GM23338 (cell line): ENCODE data around the gene CEBPE. TPM values are rescaled to one million over a fixed set of nuclear protein-coding genes. Genes with fewer than 3 reads are reported as not detected.

Experiments used
- ATAC-seq: fragments of 200-7000 bp; cut with Tn5 transposase; 3 replicates; pipeline ENCODE4 v1.9.1; 2020
- DNase-seq: peaks from one replicate; pipeline ENCODE4 v3.0.0-alpha.2; 2015; ENCODE audit warnings: low spot score
- H2AFZ ChIP-seq: fragments of 200-600 bp; sonication (generic); 2 replicates; pipeline ENCODE4 v1.8.0; 2016; ENCODE audit warnings: antibody characterized with exemption, mild to moderate bottlenecking, moderate library complexity
- H3F3A ChIP-seq: fragments of 200-600 bp; sonication (generic); replicated peaks from 2 replicates; pipeline ENCODE4 v1.8.0; 2017; ENCODE audit warnings: antibody characterized with exemption, mixed run types, low read depth
- H3K27ac ChIP-seq: fragments of 200-600 bp; sonication (generic); 2 replicates; pipeline ENCODE4 v1.6.1; 2016; ENCODE audit warnings: low read depth
- H3K27me3 ChIP-seq: fragments of 200-600 bp; sonication (generic); 2 replicates; pipeline ENCODE4 v1.8.0; 2016; ENCODE audit warnings: mild to moderate bottlenecking, mixed run types, moderate library complexity; ENCODE audit not compliant: insufficient read depth
- H3K36me3 ChIP-seq: fragments of 200-600 bp; sonication (generic); 2 replicates; pipeline ENCODE4 v1.8.0; 2016; ENCODE audit warnings: mild to moderate bottlenecking; ENCODE audit not compliant: insufficient read depth
- H3K4me1 ChIP-seq: fragments of 200-600 bp; sonication (generic); 2 replicates; pipeline ENCODE4 v1.8.0; 2016; ENCODE audit warnings: mild to moderate bottlenecking, moderate library complexity; ENCODE audit not compliant: insufficient read depth
- H3K4me2 ChIP-seq: fragments of 200-600 bp; sonication (generic); 2 replicates; pipeline ENCODE4 v1.7.1; 2017; ENCODE audit warnings: mixed run types
- H3K4me3 ChIP-seq: fragments of 200-600 bp; sonication (generic); 2 replicates; pipeline ENCODE4 v1.6.1; 2016; ENCODE audit warnings: mixed run types
- H3K79me2 ChIP-seq: fragments of 200-600 bp; sonication (generic); replicated peaks from 2 replicates; pipeline ENCODE4 v1.8.0; 2017; ENCODE audit warnings: mild to moderate bottlenecking; ENCODE audit not compliant: insufficient read depth
- H3K9me2 ChIP-seq: fragments of 200-600 bp; sonication (generic); 2 replicates; pipeline ENCODE4 v1.8.0; 2017; ENCODE audit not compliant: insufficient read depth
- H4K20me1 ChIP-seq: fragments of 200-600 bp; sonication (generic); replicated peaks from 2 replicates; pipeline ENCODE4 v1.8.0; 2017; ENCODE audit warnings: mild to moderate bottlenecking; ENCODE audit not compliant: insufficient read depth
- H3K27ac Mint-ChIP-seq: 2 replicates; pipeline ENCODE4 v1.8.0; 2020; ENCODE audit warnings: inconsistent platforms, mild to moderate bottlenecking, moderate library complexity, mixed read lengths
- H3K27me3 Mint-ChIP-seq: 3 replicates; pipeline ENCODE4 v1.8.0; 2022; ENCODE audit warnings: low read depth, mild to moderate bottlenecking, moderate library complexity, mixed read lengths, inconsistent platforms; ENCODE audit not compliant: insufficient read depth, poor library complexity
- H3K36me3 Mint-ChIP-seq: 3 replicates; pipeline ENCODE4 v1.8.0; 2021; ENCODE audit warnings: low read depth, mild to moderate bottlenecking, inconsistent platforms, moderate library complexity, mixed read lengths
- H3K4me1 Mint-ChIP-seq: 3 replicates; pipeline ENCODE4 v1.8.0; 2020; ENCODE audit warnings: mild to moderate bottlenecking, inconsistent platforms, mixed read lengths
- H3K4me3 Mint-ChIP-seq: 3 replicates; pipeline ENCODE4 v1.8.0; 2021; ENCODE audit warnings: moderate library complexity, mild to moderate bottlenecking, inconsistent platforms, mixed read lengths
- H3K9me3 Mint-ChIP-seq: 3 replicates; pipeline ENCODE4 v1.8.0; 2020; ENCODE audit warnings: moderate library complexity, mild to moderate bottlenecking, inconsistent platforms, mixed read lengths
- CREB1 ChIP-seq: fragments of 250-450 bp; sonication (Bioruptor Pico); IDR thresholded peaks from 2 replicates; pipeline ENCODE4 v1.5.0; 2020; ENCODE audit warnings: low read depth, mild to moderate bottlenecking, moderate library complexity
- ETS1 ChIP-seq: IDR thresholded peaks from 2 replicates; pipeline ENCODE4 v1.6.1; 2016; ENCODE audit warnings: antibody characterized with exemption
- EZH2 ChIP-seq: fragments of 200-600 bp; sonication (generic); IDR thresholded peaks from one replicate; pipeline ENCODE4 v1.8.0; 2017; ENCODE audit warnings: antibody characterized with exemption, mild to moderate bottlenecking, low read depth; ENCODE audit not compliant: unreplicated experiment
- EZH2phosphoT487 ChIP-seq: fragments of 200-600 bp; sonication (generic); IDR thresholded peaks from one replicate; pipeline ENCODE4 v1.8.1; 2018; ENCODE audit warnings: antibody characterized with exemption; ENCODE audit not compliant: unreplicated experiment
- JUNB ChIP-seq: IDR thresholded peaks from one replicate; pipeline ENCODE4 v1.6.1; 2016; ENCODE audit warnings: antibody characterized with exemption; ENCODE audit not compliant: unreplicated experiment
- POLR2AphosphoS5 ChIP-seq: IDR thresholded peaks from 2 replicates; pipeline ENCODE4 v1.6.1; 2016; ENCODE audit warnings: antibody characterized with exemption, low read depth
- REST ChIP-seq: IDR thresholded peaks from one replicate; pipeline ENCODE4 v1.6.1; 2018; ENCODE audit warnings: antibody characterized with exemption; ENCODE audit not compliant: unreplicated experiment
- ZNF114 ChIP-seq: fragments of 250-450 bp; sonication (Bioruptor Pico); IDR thresholded peaks from 2 replicates; pipeline ENCODE4 v1.5.0; 2020; ENCODE audit warnings: mild to moderate bottlenecking, moderate library complexity
- ZNF331 ChIP-seq: fragments of 250-450 bp; sonication (Bioruptor Pico); IDR thresholded peaks from 2 replicates; pipeline ENCODE4 v1.5.0; 2020; ENCODE audit warnings: low read depth, mild to moderate bottlenecking, moderate library complexity
- polyA plus RNA-seq: library from polyadenylated mRNA; unstranded; fragments of >200 nt; fragmentation: Nextera tagmentation; extraction: Ambion mirVana; gene quantifications from 2 replicates; pipeline ENCODE4 v1.2.1, GENCODE V29; 2016
- total RNA-seq: library from RNA; depleted of rRNA; stranded (reverse); fragments of >200 nt; shearing (Covaris generic); gene quantifications from 2 replicates; pipeline ENCODE4 v1.2.3, GENCODE V29; 2014

The CEBPE gene
- total and polyA plus RNA-seq, 2 experiments from 2014 or later, result not detected

- TF ChIP-seq EZH2phosphoT487 (no peak), JUNB (no peak), ETS1 (no peak)
Observed at GRCh38 chr14:23097786-23098185, 21.3 kb downstream of the CEBPE start (continued).

- H3K4me1 ChIP-seq, result peaks cover 14% of the 10 kb centered on the region
- H3K36me3 ChIP-seq, result peaks cover 30% of the 10 kb centered on the region; the same call in 1 of the 2 replicates
- no peaks in the 10 kb centered on the region for H3K27me3 ChIP-seq
- ATAC-seq, result peak; percentile 84
- H3K79me2 ChIP-seq, result peaks cover 73% of the 10 kb centered on the region
- H3F3A ChIP-seq, result no peaks in the 10 kb centered on the region
- H3K9me2 ChIP-seq, result no peaks in the 10 kb centered on the region
- peaks cover 5% of the 10 kb centered on the region for H3K27me3 Mint-ChIP-seq
- H2AFZ ChIP-seq, result no peak within 1 kb of the TSS
- DNase-seq, result peak; percentile 100
- H3K36me3 Mint-ChIP-seq, result peaks cover 48% of the 10 kb centered on the region
- H3K27ac ChIP-seq, result peak within 1 kb of the TSS; percentile 72
- peaks cover 41% of the 10 kb centered on the region for H4K20me1 ChIP-seq
- TF ChIP-seq POLR2AphosphoS5 (peak; percentile 55), ZNF331 (CRISPR knock-in tag) (no peak), CREB1 (CRISPR knock-in tag) (peak; percentile 57), ZNF114 (CRISPR knock-in tag) (no peak)
- H3K4me1 Mint-ChIP-seq, result peaks cover 17% of the 10 kb centered on the region
- H3K4me3 Mint-ChIP-seq, result no peak within 1 kb of the TSS
- no peak within 1 kb of the TSS for H3K27ac Mint-ChIP-seq
- H3K4me3 ChIP-seq, result peak within 1 kb of the TSS; percentile 84
- no peaks in the 10 kb centered on the region for H3K9me3 Mint-ChIP-seq
- H3K4me2 ChIP-seq, result peak within 1 kb of the TSS; percentile 92
Observed at GRCh38 chr14:23095196-23096108, 23.6 kb downstream of the CEBPE start, which contains the start of gene C14orf119. Gene C14orf119, plus strand, starts transcription at chr14:23095505. Its CDS starts 2,154 bp downstream, at chr14:23097659.

GRCh38 chr14:23094666-23095195, 24.3 kb downstream of the CEBPE start, which contains the start of gene ACIN1:
Gene ACIN1, minus strand, starts transcription at chr14:23095136. Its CDS starts 24 bp downstream, at chr14:23095112.
- H3K27me3 ChIP-seq, result no peaks in the 10 kb centered on the region
- H3K27ac Mint-ChIP-seq, result no peak within 1 kb of the TSS
- H3K4me3 ChIP-seq, result peak within 1 kb of the TSS; percentile 84
- peak; percentile 69 for TF ChIP-seq POLR2AphosphoS5
- no peak for TF ChIP-seq EZH2
- peak; percentile 18 for TF ChIP-seq REST
- peaks cover 37% of the 10 kb centered on the region for H3K36me3 ChIP-seq
- no peaks in the 10 kb centered on the region for H3K9me3 Mint-ChIP-seq
- peaks cover 56% of the 10 kb centered on the region for H3K36me3 Mint-ChIP-seq
- H3K27me3 Mint-ChIP-seq, result peaks cover 5% of the 10 kb centered on the region
- peaks cover 14% of the 10 kb centered on the region for H3K4me1 Mint-ChIP-seq
- peaks cover 41% of the 10 kb centered on the region for H4K20me1 ChIP-seq
- no peak for ATAC-seq
- no peaks in the 10 kb centered on the region for H3K9me2 ChIP-seq
- H3K4me3 Mint-ChIP-seq, result no peak within 1 kb of the TSS
- H3K27ac ChIP-seq, result peak within 1 kb of the TSS; percentile 72
- peaks cover 75% of the 10 kb centered on the region for H3K79me2 ChIP-seq
- peaks cover 14% of the 10 kb centered on the region for H3K4me1 ChIP-seq
- DNase-seq, result no peak
- H3K4me2 ChIP-seq, result peak within 1 kb of the TSS; percentile 92
- H2AFZ ChIP-seq, result no peak within 1 kb of the TSS
- no peaks in the 10 kb centered on the region for H3F3A ChIP-seq
